Measurements from ENCODE around the gene AGPAT2. TPM values are rescaled to one million over a fixed set of nuclear protein-coding genes. Genes with fewer than 3 reads are reported as not detected.

The AGPAT2 gene
- polyA plus RNA-seq, 1 of the 3 experiments (the other 2 are of a cell fraction): 46.8 TPM

DNA sequence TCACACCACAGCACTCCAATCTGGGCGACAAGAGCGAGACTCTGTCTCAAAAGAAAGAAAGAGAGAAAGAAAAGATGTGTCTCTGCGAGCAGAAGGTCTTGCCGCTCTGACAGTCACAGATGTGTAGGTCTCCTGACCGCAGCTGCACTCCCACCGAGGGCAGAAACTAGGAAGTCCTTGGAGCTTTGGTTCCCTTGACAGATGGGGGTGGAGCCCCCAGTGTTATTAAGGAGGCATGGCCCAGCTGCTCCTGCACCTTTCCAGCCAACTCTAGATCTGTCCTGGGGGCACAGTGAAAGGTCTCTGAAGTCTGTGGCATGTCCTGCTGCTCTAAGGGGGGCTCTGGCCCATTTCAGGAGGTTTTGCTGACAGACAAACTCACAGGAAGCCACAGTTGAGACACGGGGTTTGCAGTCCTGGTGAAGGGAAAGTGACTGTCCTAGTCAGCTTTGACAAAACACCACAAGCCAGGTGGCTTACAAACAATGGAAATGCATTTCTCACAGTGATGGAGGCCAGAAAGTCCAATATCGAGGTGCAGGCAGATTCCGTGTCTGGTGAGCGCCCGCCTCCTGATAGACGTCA, 16.1 kb upstream of the AGPAT2 start:
- Histone ChIP-seq H3F3A (replicated peaks; ENCODE audit: insufficient read depth) (no peaks in the 10 kb centered on the region), H3K9me3 (no peaks in the 10 kb centered on the region), H4K20me1 (ENCODE audit: insufficient read depth) (no peaks in the 10 kb centered on the region), H3K9me2 (no peaks in the 10 kb centered on the region), H3K4me2 (no peak overlapping the region), H3K4me1 (ENCODE audit: control insufficient read depth in 1 of 2, insufficient read depth in 2 of 2, low read depth in 1 of 2, low read length in 1 of 2) (no peaks in the 10 kb centered on the region), H3K36me3 (replicated peaks in 1 of 2; ENCODE audit: control insufficient read depth in 1 of 2, insufficient read depth in 2 of 2, low read length in 1 of 2) (no peaks in the 10 kb centered on the region), H3K27ac (ENCODE audit: low read depth in 2 of 2, low read length in 1 of 2) (no peak overlapping the region), H2AFZ (ENCODE audit: low read depth) (no peak overlapping the region), H3K27me3 (ENCODE audit: insufficient read depth) (no peaks in the 10 kb centered on the region; the same call in 1 of the 2 replicates), H3K9ac (no peak overlapping the region), H3K79me2 (ENCODE audit: insufficient read depth) (no peaks in the 10 kb centered on the region), H3K4me3 (ENCODE audit: low read depth in 2 of 2, low read length in 1 of 2) (no peak overlapping the region)
- WGBS (ENCODE audit: low lambda C conversion rate): 87% methylated on average over 12 of the region's 12 CpGs
- POLR2A ChIA-PET: no interaction called here
- no peak for DNase-seq
- CTCF ChIA-PET: interaction anchor here (1.1 to 1.7 kb wide), 4 partner anchors 10 to 32 kb away, joined by 3 to 5 read pairs (median 5); no protein-coding TSS in a partner anchor
- no peak for TF ChIP-seq FOXJ3 (CRISPR knock-in tag; IDR thresholded peaks at IDR 0.05)
- TF ChIP-seq RAD21 (IDR thresholded peaks at IDR 0.05; ENCODE audit: low read length): no peak
- TF ChIP-seq ELF1 (IDR thresholded peaks at IDR 0.05): no peak
- TF ChIP-seq TCF12 (IDR thresholded peaks at IDR 0.05): no peak
- TF ChIP-seq, protein P1, sequence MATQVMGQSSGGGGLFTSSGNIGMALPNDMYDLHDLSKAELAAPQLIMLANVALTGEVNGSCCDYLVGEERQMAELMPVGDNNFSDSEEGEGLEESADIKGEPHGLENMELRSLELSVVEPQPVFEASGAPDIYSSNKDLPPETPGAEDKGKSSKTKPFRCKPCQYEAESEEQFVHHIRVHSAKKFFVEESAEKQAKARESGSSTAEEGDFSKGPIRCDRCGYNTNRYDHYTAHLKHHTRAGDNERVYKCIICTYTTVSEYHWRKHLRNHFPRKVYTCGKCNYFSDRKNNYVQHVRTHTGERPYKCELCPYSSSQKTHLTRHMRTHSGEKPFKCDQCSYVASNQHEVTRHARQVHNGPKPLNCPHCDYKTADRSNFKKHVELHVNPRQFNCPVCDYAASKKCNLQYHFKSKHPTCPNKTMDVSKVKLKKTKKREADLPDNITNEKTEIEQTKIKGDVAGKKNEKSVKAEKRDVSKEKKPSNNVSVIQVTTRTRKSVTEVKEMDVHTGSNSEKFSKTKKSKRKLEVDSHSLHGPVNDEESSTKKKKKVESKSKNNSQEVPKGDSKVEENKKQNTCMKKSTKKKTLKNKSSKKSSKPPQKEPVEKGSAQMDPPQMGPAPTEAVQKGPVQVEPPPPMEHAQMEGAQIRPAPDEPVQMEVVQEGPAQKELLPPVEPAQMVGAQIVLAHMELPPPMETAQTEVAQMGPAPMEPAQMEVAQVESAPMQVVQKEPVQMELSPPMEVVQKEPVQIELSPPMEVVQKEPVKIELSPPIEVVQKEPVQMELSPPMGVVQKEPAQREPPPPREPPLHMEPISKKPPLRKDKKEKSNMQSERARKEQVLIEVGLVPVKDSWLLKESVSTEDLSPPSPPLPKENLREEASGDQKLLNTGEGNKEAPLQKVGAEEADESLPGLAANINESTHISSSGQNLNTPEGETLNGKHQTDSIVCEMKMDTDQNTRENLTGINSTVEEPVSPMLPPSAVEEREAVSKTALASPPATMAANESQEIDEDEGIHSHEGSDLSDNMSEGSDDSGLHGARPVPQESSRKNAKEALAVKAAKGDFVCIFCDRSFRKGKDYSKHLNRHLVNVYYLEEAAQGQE (IDR thresholded peaks at IDR 0.05; ENCODE audit: low read depth, low read length): no peak
- no peak for TF ChIP-seq POLR2AphosphoS5 (IDR thresholded peaks at IDR 0.05; ENCODE audit: low read depth, low read length)
- no peak for TF ChIP-seq MAX (IDR thresholded peaks at IDR 0.05; ENCODE audit: low read depth)
- no peak for TF ChIP-seq TAF1 (IDR thresholded peaks at IDR 0.05; ENCODE audit: borderline replicate concordance, low read depth, low read length)

GRCh38 chr9:136701668-136702053, 14.4 kb upstream of the AGPAT2 start:
- no peak overlapping the region for H2AFZ ChIP-seq (ENCODE audit: low read depth)
- H3K4me3 ChIP-seq (ENCODE audit: low read depth in 2 of 2, low read length in 1 of 2): no peak overlapping the region
- H3K36me3 ChIP-seq (replicated peaks in 1 of 2; ENCODE audit: control insufficient read depth in 1 of 2, insufficient read depth in 2 of 2, low read length in 1 of 2): no peaks in the 10 kb centered on the region
- H3K4me1 ChIP-seq (ENCODE audit: control insufficient read depth in 1 of 2, insufficient read depth in 2 of 2, low read depth in 1 of 2, low read length in 1 of 2): peaks cover 0 to 2% of the 10 kb centered on the region in 2 experiments; a peak in 1 of 4 replicates
- no peaks in the 10 kb centered on the region for H3K9me2 ChIP-seq
- no peaks in the 10 kb centered on the region for H4K20me1 ChIP-seq (ENCODE audit: insufficient read depth)
- H3K9me3 ChIP-seq: no peaks in the 10 kb centered on the region
- H3K27me3 ChIP-seq (ENCODE audit: insufficient read depth): no peaks in the 10 kb centered on the region; the same call in 1 of the 2 replicates
- ChIA-PET CTCF (interaction anchor here (1.3 kb wide), 1 partner anchor 14 kb away, joined by 3 read pairs; no protein-coding TSS in a partner anchor), POLR2A (no interaction called here)
- H3F3A ChIP-seq (replicated peaks; ENCODE audit: insufficient read depth): no peaks in the 10 kb centered on the region
- DNase-seq: no peak
- no peak overlapping the region for H3K27ac ChIP-seq (ENCODE audit: low read depth in 2 of 2, low read length in 1 of 2)
- WGBS (ENCODE audit: low lambda C conversion rate): 85% methylated on average over 10 of the region's 10 CpGs
- no peak for TF ChIP-seq EP300 (IDR thresholded peaks at IDR 0.05; ENCODE audit: borderline replicate concordance in 1 of 2, low read depth in 1 of 2, low read length in 1 of 2)
- no peak for TF ChIP-seq EZH2phosphoT487 (IDR thresholded peaks at IDR 0.05; ENCODE audit: borderline replicate concordance, low read depth)
- TF ChIP-seq, protein P1 (IDR thresholded peaks at IDR 0.05; ENCODE audit: low read depth, low read length): no peak
- TF ChIP-seq CHD2 (IDR thresholded peaks at IDR 0.05; ENCODE audit: low read length, partially characterized antibody): no peak
- H3K9ac ChIP-seq: no peak overlapping the region
- H3K79me2 ChIP-seq (ENCODE audit: insufficient read depth): no peaks in the 10 kb centered on the region
- no peak overlapping the region for H3K4me2 ChIP-seq
